ENCODE results near the gene MYO9B.

Gene MYO9B

DNA sequence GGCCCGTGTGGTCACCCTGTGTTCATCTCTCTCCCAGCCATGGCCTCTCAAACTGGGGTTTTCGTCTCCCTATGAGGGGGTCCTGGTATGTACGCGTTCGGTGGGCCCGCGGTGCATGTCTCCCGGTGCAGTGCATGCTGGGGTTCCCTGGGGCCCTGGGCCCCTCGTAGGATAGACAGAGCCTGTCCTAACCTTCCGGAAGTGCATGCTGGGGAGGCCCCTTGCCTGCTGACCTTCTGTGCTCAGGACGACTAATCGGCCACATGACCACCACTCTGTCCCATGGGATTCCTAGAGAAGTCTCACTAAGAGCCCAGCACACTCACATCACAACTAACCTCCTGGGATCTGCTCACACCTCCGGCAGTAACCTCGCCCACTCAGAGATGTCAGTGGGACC lies 134.7 kb downstream of the MYO9B start:
- DNase-seq = no peak

- DNase-seq = no peak
Observed at GRCh38 chr19:17211547-17212446, 136.2 kb downstream of the MYO9B start.

DNA sequence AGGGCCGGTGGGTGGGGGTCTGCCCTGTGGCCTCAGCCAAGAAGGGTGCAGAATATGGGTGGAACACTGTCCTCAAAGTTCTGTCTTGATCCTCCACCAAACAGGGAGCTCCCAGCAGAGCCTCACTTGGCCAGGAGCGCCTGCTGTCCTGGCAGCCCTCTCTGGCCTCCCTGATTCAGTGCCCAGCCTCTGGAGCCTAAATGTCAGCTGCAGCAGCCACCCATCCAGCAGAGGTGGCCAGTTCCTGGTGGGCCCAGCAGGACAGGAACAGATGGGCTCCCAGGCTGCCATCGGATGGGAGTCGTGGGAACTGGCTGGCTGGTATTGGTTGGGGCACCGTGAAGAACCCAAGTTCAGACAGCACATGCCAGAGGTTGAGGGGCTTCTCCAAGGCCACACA lies 137.8 kb downstream of the MYO9B start:
- DNase-seq = no peak

DNA sequence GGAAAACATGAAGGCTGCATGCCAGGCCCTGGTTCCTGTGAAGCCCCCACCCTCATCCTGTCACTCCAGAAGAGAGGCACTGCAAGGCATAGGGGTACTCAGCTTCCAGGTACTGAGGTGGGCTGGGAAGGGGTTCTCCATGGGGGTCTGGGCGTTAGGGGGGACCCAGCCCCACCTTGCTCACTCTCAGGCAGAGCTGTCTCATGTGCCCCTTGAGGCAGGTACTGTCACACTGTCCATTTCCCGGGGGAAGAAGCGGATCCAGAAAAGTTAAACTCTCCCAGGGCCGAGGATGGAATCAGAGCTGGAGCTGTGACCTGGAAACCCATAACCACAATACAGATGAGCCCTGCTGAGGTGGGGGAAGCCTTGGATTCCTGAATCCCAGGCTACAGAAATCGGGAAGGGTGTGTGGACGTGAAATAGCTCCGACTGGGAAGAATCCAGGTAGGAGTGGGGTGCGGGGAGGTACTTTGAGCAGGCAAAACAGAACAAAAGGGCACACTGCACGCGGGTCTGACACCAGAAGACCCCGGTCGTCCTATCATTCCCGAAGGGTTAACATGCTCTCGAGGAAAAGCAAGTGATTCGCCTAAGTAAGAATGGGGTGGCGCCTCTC lies 139.0 kb downstream of the MYO9B start:
- peak in 6 of 56 donors; percentile 15 to 53 (median 30) for DNase-seq

GRCh38 chr19:17215127-17215971 lies 139.8 kb downstream of the MYO9B start, which contains the start of gene USE1:
Gene USE1 (plus strand): TSS chr19:17215357. CDS start chr19:17215406, 49 bp downstream.
- DNase-seq = peak; percentile 52 to 95 (median 85)

GRCh38 chr19:17216058-17216670 lies 140.6 kb downstream of the MYO9B start:
- peak in 3 of 56 donors; percentile 8 to 34 (median 14) for DNase-seq

DNA sequence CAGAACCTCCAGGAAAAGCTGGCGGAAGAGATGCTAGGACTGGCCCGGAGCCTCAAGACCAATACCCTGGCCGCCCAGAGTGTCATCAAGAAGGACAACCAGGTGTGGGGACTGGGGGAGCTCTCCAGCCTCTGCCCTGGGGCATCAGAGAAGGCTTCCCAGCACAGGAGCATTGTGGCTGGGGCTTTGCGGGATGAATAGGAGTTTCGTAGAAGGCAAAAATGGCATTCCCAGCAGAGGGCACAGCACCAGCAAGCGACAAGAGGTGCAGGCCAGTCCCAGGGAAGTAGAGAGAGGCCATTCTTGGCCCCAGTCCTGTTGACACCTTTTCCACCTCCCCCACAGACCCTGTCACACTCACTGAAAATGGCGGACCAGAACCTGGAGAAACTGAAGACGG lies 143.7 kb downstream of the MYO9B start:
- DNase-seq = no peak

- peak in 13 of 56 donors; percentile 8 to 50 (median 16) for DNase-seq
Observed at GRCh38 chr19:17220207-17220758, 144.7 kb downstream of the MYO9B start.

DNA sequence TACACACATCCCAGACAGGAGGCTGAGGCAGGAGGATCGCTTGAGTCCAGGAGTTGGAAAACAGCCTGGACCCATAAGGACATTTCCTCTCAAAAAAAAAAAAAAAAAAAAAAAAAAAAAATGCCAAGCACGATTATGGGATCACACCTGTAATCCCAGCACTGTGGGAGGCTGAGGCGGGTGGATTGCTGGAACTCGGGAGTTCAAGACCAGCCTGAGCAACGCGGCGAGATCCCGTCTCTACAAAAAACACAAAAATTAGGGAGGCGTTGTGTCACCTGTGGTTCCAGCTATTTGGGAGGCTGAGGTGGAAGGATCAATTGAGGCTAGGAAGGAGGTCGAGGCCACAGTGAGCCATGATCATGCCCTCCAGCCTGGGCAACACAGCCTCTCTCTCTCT lies 149.5 kb downstream of the MYO9B start:
- DNase-seq = no peak

DNA sequence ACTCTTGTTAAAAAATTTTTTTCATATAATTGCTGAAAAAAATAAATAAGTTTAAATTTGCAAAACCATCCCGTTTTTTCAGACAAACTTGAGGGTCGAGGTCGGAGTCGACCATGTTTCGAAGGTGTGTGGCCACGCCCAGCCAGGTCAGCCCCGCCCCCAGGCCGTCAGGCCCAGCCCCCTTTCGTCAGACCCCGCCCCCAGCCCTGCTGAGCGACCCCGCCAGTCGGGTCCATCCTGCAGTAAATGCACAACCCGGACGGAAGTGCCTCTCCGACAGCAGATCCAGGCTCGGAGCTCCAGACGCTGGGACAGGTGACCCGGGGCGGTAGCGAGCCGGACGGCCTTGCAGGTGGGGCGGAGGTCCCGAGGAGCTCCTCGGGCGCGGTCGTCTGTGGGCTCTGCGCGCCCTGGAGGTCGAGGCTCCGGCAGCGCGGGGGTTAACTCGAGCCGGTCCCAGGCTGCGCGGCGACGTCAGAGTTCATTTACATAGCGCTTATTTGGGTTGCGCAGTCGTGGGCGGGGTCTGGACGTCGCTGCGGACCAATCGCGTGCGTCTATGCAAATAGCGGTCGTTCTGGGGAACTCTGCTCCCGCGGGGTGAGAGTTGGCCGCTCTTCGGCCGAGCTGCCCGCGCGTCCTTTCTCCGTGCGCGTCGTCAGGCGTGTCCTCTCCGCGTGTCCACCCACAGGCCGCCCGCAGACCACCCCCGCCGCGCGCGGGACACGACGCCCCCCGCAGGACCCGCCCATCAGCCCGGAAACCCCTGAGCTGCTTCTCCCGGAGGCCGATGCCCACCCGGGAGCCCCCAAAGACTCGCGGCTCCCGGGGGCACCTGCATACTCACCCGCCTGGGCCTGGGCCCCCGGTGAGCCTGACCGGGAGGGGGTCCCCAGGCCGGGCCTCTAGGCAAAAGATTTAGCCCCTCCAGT lies 150.7 kb downstream of the MYO9B start, which contains the start of gene OCEL1:
TSS of gene OCEL1 (plus strand) at position 225 of the 932 bp plus-strand sequence. CDS start at position 247, 22 bp downstream.
- peak; percentile 82 to 99 (median 97) for DNase-seq

- no peak for DNase-seq
Observed at GRCh38 chr19:17227798-17228367, 152.3 kb downstream of the MYO9B start.

DNA sequence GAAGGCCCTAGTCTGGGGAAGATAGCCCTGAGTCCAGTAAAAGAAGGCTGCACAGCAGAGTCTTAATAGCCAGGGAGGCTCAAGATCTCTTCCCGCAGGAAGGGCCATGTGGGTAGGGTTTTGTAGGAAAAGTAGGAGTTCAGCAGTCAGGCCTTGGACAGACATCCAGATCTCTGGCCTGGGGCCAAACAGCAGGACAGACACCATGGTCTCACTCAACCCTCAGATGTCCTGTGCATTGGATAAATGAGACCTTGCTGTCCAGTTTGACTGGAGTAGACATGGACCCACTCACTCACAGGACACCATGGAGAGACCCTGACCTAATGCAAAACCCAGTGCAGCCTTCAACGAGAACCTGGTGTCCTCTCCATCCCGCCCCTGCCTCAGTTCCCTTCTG lies 154.3 kb downstream of the MYO9B start:
- no peak for DNase-seq

- no peak for DNase-seq
Observed at GRCh38 chr19:17232258-17232657, 156.7 kb downstream of the MYO9B start.

GRCh38 chr19:17234911-17235299 lies 159.3 kb downstream of the MYO9B start:
- peak in 21 of 56 donors; percentile 3 to 57 (median 21) for DNase-seq

- DNase-seq = peak in 46 of 56 donors; percentile 13 to 76 (median 40)
Observed at GRCh38 chr19:17235300-17235970, 159.9 kb downstream of the MYO9B start.

DNA sequence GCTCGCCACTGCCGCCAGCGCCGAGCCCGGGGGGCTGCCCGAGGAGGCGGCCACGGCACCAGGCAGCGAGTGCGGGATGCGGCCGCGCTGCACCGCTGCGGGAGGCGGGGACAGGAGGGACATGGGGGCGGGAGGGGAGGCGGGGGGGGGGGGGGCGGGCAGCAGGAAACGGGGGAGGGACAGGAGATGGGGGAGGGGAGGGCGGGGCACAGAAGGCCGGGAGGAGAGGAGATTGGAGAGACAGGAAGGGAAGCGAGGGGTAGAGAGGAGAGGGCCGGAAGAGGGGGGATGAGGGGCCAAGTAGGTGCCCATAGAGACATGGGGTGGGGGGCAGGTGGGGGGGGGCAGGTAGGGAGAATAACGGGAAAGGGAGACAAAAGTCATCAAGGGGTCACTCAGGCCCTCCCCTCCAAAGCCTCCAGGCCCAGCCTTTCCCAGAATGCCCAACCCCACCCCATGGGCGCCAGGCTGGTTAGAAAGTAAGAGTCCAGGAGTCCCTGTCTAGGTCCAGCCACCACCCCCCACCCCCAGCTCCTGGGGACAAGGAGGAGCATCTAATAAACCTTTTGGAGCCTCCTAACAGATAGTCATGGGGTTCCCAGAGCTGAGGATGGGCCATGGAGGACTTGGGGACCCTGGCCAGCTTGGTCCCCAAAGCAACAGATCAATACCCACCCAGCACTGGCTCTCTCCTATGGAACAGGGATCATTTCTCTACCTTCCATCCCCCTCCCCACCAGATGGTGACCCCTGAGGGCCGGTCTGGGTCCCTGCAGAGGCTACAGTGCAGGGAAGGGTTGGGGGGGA lies 160.6 kb downstream of the MYO9B start:
- peak in 2 of 56 donors; percentile 2 to 20 for DNase-seq

DNA sequence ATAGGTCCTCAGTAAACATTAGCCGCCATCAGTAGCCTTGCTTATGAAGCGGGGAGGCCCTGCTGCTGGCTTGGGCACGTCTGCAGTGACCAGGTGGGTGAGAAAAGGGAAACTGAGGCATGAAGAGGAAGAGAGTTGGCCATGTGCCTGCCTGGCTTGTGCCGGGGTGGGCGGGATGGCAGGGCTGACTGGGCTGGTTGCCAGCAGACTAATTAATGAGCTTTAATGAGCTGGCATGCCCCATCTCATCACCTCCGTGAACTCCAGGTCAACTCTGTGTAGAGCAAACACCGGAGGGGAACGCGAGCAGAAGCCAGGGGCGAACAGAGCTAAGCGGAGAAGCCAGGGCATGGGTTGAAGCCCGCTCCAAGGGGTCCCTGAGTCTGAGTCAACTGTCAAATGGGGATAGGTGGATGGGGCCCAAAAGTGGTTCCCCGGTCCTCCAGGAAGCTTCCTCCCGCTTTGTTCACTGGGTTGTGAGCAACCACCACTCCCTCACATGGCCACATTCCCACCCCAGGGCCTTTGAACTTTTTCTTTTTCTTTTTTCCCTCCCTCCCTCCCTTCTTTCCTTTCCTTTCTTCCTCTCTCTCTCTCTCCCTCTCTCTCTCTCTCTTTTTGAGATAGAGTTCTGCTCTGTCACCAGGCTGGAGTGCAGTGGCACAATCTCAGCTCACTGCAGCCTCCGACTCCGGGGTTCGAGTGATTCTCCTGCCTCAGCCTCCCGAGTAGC lies 161.4 kb downstream of the MYO9B start:
- DNase-seq = no peak
